Measurements from ENCODE around the gene WFDC10A.

- TF ChIP-seq FOXA1 (IDR thresholded peaks at IDR 0.05; ENCODE audit: borderline replicate concordance): no peak
- TF ChIP-seq MYC (IDR thresholded peaks at IDR 0.05; ENCODE audit: low read depth, low read length): no peak
- no peak for TF ChIP-seq MYC (CRISPR knock-in tag; IDR thresholded peaks at IDR 0.05; ENCODE audit: borderline replicate concordance, low read depth)
Measured at GRCh38 chr20:45617591-45617990, 11.9 kb upstream of the WFDC10A start.

Data from K562 (cell line).